Adrenal gland (tissue), 5 donors: Measurements from ENCODE around the gene HOXA6.

Source experiments
- POLR2A ChIP-seq, 2 donors: fragments of 450-650 bp; IDR thresholded peaks; one replicate each; pipeline ENCODE4 v1.6.1; 2017; ENCODE audit warnings: antibody characterized with exemption in 2 of 2, mild to moderate bottlenecking in 2 of 2, moderate library complexity in 1 of 2
- TF ChIP-seq, protein P1 (sequence below), 6 experiments: fragments of 450-650 bp in 4 of 6; fragments of 200-600 bp in 2 of 6; sonication (generic) in 1 of 6; IDR thresholded peaks; 1 replicate in 5 of 6; 2 replicates in 1 of 6; pipeline versions ENCODE4 v1.5.1 to v1.8.0; 2016 to 2021; ENCODE audit warnings: antibody characterized with exemption in 6 of 6, mild to moderate bottlenecking in 2 of 6, moderate library complexity in 1 of 6
- donor health status: DM: no; HTN: no; CAD: no.

- no peak for TF ChIP-seq POLR2A (IDR thresholded peaks at IDR 0.05)
- TF ChIP-seq, protein P1, sequence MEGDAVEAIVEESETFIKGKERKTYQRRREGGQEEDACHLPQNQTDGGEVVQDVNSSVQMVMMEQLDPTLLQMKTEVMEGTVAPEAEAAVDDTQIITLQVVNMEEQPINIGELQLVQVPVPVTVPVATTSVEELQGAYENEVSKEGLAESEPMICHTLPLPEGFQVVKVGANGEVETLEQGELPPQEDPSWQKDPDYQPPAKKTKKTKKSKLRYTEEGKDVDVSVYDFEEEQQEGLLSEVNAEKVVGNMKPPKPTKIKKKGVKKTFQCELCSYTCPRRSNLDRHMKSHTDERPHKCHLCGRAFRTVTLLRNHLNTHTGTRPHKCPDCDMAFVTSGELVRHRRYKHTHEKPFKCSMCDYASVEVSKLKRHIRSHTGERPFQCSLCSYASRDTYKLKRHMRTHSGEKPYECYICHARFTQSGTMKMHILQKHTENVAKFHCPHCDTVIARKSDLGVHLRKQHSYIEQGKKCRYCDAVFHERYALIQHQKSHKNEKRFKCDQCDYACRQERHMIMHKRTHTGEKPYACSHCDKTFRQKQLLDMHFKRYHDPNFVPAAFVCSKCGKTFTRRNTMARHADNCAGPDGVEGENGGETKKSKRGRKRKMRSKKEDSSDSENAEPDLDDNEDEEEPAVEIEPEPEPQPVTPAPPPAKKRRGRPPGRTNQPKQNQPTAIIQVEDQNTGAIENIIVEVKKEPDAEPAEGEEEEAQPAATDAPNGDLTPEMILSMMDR (IDR thresholded peaks at IDR 0.05) = peak in 2 of 6 experiments; percentile 9 to 22
These were observed 17.0 kb upstream of the HOXA6 start for GRCh38 chr7:27164367-27165088.
